Ovary (tissue), 9 donors: ENCODE results near the gene COL18A1. TPM values are rescaled to one million over a fixed set of nuclear protein-coding genes. Genes with fewer than 3 reads are reported as not detected.

Source experiments
- DNase-seq, 5 donors: peaks; one replicate each; pipeline ENCODE4 v3.0.0-alpha.2; 2019 to 2020
- H3K27ac ChIP-seq, 2 donors: fragments of 200-600 bp; one replicate each; pipeline versions ENCODE4 v1.5.1 to v1.8.0; 2019 to 2022
- H3K27me3 ChIP-seq: fragments of 200-600 bp; one replicate; pipeline ENCODE4 v1.8.0; 2022
- H3K36me3 ChIP-seq: fragments of 200-600 bp; sonication (generic); one replicate; pipeline ENCODE4 v1.5.1; 2019
- H3K4me1 ChIP-seq: one replicate; pipeline ENCODE4 v1.8.1; 2013; ENCODE audit warnings: mild to moderate bottlenecking, moderate library complexity; ENCODE audit not compliant: insufficient read depth
- H3K4me3 ChIP-seq: fragments of 200-600 bp; sonication (generic); one replicate; pipeline ENCODE4 v1.5.1; 2017
- H3K9me3 ChIP-seq, 2 donors: fragments of 200-600 bp in 1 of 2; sonication (generic) in 1 of 2; one replicate each; pipeline versions ENCODE4 v1.5.1 to v1.8.1; 2013 to 2019; ENCODE audit warnings: mild to moderate bottlenecking in 1 of 2, moderate library complexity in 1 of 2
- CTCF ChIP-seq, 3 donors: fragments of 450-650 bp in 2 of 3; fragments of 200-600 bp in 1 of 3; IDR thresholded peaks; one replicate each; pipeline versions ENCODE4 v1.5.1 to v1.8.0; 2016 to 2022; ENCODE audit warnings: antibody characterized with exemption in 3 of 3, mild to moderate bottlenecking in 1 of 3
- EP300 ChIP-seq: sonication (generic); formaldehyde crosslinking; IDR thresholded peaks from one replicate; pipeline ENCODE4 v1.6.1; 2017; ENCODE audit warnings: antibody characterized with exemption
- POLR2A ChIP-seq: fragments of 450-650 bp; IDR thresholded peaks from one replicate; pipeline ENCODE4 v1.6.1; 2017; ENCODE audit warnings: antibody characterized with exemption, mild to moderate bottlenecking, moderate library complexity
- WGBS, 3 donors: extraction: QIAGEN DNeasy Blood & Tissue Kit in 1 of 3; methylation state at CpG; one replicate each; pipeline versions ENCODE4 v1.1.5 to v1.1.7; 2013 to 2017; 5-methylcytosine and 5-hydroxymethylcytosine counted together
- intact Hi-C, 4 donors: fragments of 100-400 bp; cut with DNase I; formaldehyde crosslinking; loops; one replicate each; pipeline versions ENCODE4 v1.11.0 to v1.15.1; 2022 to 2023
- polyA plus RNA-seq, 2 donors: library from polyadenylated mRNA; stranded (reverse); fragments of 200-250 nt in 1 of 2; fragments of 350-450 nt in 1 of 2; fragmentation: Illumina TruSeq in 1 of 2; extraction: RNeasy Lipid Tissue Mini Kit (QIAGEN cat#74804) in 1 of 2; gene quantifications; one replicate each; pipeline ENCODE4 v1.2.3, GENCODE V29; 2013 to 2014
- total RNA-seq, 7 donors: library from RNA; depleted of rRNA in 2 of 7; stranded (reverse); fragments of >200 nt in 2 of 7; fragmentation: NEBNext Ultra II Directional in 3 of 7; extraction: Animal tissue kit (Norgen Biotek cat#: 25700) in 3 of 7; gene quantifications; one replicate each; pipeline versions ENCODE4 v1.1.0 to v1.2.4, GENCODE V29; 2016 to 2023
- donor health status: DM: no; HTN: no; CAD: no; lungs with moderate emphysema.
- donor health status: DM: no; HTN: no; CAD: no.
- donor health status: Bipolar disorder and iron deficiency.
- donor health status: DM: yes; HTN: yes; CAD: no.
- donor health status: DM: no; HTN: no; CAD: no.
- donor health status: DM: yes; HTN: yes; CAD: no.

The COL18A1 gene
- total and polyA plus RNA-seq, 9 donors = 11.1 to 353 (median 268) TPM

GRCh38 chr21:45386728-45387371 lies 18.1 kb upstream of the COL18A1 start:
- peak overlapping the region; percentile 75 to 79 for H3K27ac ChIP-seq
- no peak overlapping the region for H3K4me3 ChIP-seq
- intact Hi-C loops = loop anchor here in 2 of 4 donors (10.0 kb wide), 1 partner anchor 48 kb away; no protein-coding TSS in a partner anchor
- 3 to 10% (median 5%) methylated on average over 20 of the region's 20 CpGs for WGBS, 3 donors
- H3K4me1 ChIP-seq = peaks cover 24% of the 10 kb centered on the region
- TF ChIP-seq POLR2A = no peak
- peak; percentile 75 for TF ChIP-seq EP300
- peak; percentile 14 to 68 (median 61) for TF ChIP-seq CTCF (IDR thresholded peaks at IDR 0.05)
- DNase-seq = peak; percentile 83 to 92 (median 88)
- no peaks in the 10 kb centered on the region for H3K27me3 ChIP-seq
- no peaks in the 10 kb centered on the region for H3K9me3 ChIP-seq
- no peaks in the 10 kb centered on the region for H3K36me3 ChIP-seq

GRCh38 chr21:45387506-45387905 lies 17.5 kb upstream of the COL18A1 start:
- Histone ChIP-seq H3K27me3 (no peaks in the 10 kb centered on the region), H3K36me3 (no peaks in the 10 kb centered on the region), H3K4me1 (peaks cover 24% of the 10 kb centered on the region), H3K4me3 (no peak overlapping the region), H3K27ac (peak overlapping the region; percentile 2 to 75), H3K9me3 (no peaks in the 10 kb centered on the region)
- intact Hi-C loops = loop anchor here in 2 of 4 donors (10.0 kb wide), 1 partner anchor 47 kb away; no protein-coding TSS in a partner anchor
- 71 to 77% (median 75%) methylated on average over 13 of the region's 13 CpGs for WGBS, 3 donors
- TF ChIP-seq EP300 (no peak), POLR2A (no peak)
- DNase-seq = peak in 4 of 5 donors; percentile 31 to 47 (median 36)

DNA sequence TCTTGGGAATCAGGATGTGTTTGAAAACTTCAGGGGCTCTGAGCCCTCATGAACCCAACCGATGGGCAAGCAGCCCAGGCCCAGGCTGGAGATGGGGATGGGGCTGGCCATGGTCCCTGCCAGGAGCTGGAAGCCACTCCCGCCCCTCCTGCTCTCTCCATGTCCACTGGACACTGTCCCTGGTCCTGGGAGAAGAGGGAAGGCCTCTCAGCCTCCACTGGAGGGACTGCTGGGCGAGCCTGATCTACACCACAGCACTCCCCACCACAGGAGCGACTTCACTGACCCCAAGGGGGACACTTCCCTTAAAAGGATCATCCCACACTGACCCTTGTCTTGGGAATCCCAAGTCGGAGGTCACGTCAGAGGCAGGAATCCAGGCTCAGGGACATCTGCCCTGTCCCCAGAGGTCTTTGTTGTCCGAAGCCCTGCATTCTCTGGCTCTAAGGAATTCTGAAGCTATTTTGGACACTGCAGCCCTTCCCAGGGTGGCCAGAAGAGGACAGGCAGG lies 16.9 kb upstream of the COL18A1 start:
- H3K27ac ChIP-seq = peak overlapping the region; percentile 2 to 75
- TF ChIP-seq POLR2A (no peak), CTCF (IDR thresholded peaks at IDR 0.05) (no peak), EP300 (no peak)
- H3K4me3 ChIP-seq = no peak overlapping the region
- H3K27me3 ChIP-seq = no peaks in the 10 kb centered on the region
- DNase-seq = peak in 4 of 5 donors; percentile 50 to 62 (median 54)
- H3K4me1 ChIP-seq = peaks cover 24% of the 10 kb centered on the region
- H3K36me3 ChIP-seq = no peaks in the 10 kb centered on the region
- intact Hi-C loops = loop anchor here in 2 of 4 donors (10.0 kb wide), 1 partner anchor 47 kb away; no protein-coding TSS in a partner anchor
- WGBS, 3 donors = 78 to 81% (median 80%) methylated on average over 7 of the region's 7 CpGs
- H3K9me3 ChIP-seq = no peaks in the 10 kb centered on the region

DNA sequence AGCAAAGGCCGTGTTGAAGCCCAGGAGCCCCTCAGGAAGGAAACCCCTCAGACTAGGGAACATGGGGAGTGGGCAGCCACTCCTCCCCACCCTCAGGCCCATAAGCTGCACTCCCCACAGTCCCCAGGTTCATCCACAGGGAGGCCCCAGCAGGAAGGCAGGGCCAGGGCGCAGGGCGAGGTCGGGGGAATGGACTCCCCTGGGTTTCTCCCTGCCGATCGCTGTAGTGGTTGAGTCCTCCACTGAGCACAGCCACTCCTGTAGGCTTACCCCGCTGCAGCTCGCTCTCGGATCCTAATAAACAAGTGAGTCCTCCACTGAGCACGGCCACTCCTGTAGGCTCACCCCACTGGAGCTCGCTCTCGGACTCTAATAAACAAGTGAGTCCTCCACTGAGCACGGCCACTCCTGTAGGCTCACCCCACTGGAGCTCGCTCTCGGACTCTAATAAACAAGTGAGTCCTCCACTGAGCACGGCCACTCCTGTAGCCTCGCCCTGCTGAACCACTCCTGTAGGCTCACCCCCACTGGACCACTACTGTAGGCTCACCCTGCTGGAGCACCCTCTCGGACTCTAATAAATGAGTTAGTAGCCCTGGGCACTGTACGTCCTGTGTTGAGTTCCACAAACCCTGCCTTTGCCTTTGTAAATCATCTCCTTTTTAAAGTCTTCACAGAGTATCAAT lies 16.2 kb upstream of the COL18A1 start:
- no peak overlapping the region for H3K4me3 ChIP-seq
- WGBS, 3 donors = 81 to 94% (median 92%) methylated on average over 19 of the region's 19 CpGs
- H3K4me1 ChIP-seq = peaks cover 24% of the 10 kb centered on the region
- intact Hi-C loops = loop anchor here in 2 of 4 donors (10.0 kb wide), 1 partner anchor 46 kb away; no protein-coding TSS in a partner anchor
- H3K27me3 ChIP-seq = no peaks in the 10 kb centered on the region
- peak in 4 of 5 donors; percentile 17 to 38 (median 30) for DNase-seq
- TF ChIP-seq CTCF (IDR thresholded peaks at IDR 0.05) = no peak
- TF ChIP-seq POLR2A = no peak
- TF ChIP-seq EP300 = no peak
- H3K36me3 ChIP-seq = no peaks in the 10 kb centered on the region
- no peaks in the 10 kb centered on the region for H3K9me3 ChIP-seq
- H3K27ac ChIP-seq = peak overlapping the region; percentile 2 to 75
